Thoracic aorta (tissue), 2 donors: Measurements from ENCODE around the gene PRLH. TPM values are rescaled to one million over a fixed set of nuclear protein-coding genes. Genes with fewer than 3 reads are reported as not detected.

Experiments
- ATAC-seq: fragments of 150-250 bp; one replicate; pipeline ENCODE4 v1.8.0; 2017; ENCODE audit warnings: low read depth; ENCODE audit not compliant: insufficient number of reproducible peaks, low FRiP score
- DNase-seq: peaks from one replicate; pipeline ENCODE4 v3.0.0-alpha.2; 2020; ENCODE audit warnings: low spot score
- H3K27ac ChIP-seq, 2 donors: fragments of 200-600 bp; sonication (generic); 1 replicate in 1 of 2; 2 replicates in 1 of 2; pipeline ENCODE4 v1.5.1; 2016; ENCODE audit warnings: mild to moderate bottlenecking in 2 of 2, moderate library complexity in 2 of 2
- H3K27me3 ChIP-seq: fragments of 200-600 bp; sonication (generic); replicated peaks from 2 replicates; pipeline ENCODE4 v1.6.0; 2016; ENCODE audit warnings: mild to moderate bottlenecking; ENCODE audit not compliant: insufficient read depth
- H3K36me3 ChIP-seq: fragments of 200-600 bp; sonication (generic); one replicate; pipeline ENCODE4 v1.5.1; 2016
- H3K4me1 ChIP-seq, 2 donors: fragments of 200-600 bp; sonication (generic); 1 replicate in 1 of 2; 2 replicates in 1 of 2; pipeline versions ENCODE4 v1.5.1 to v1.6.0; 2016; ENCODE audit warnings: low read depth in 2 of 2, mild to moderate bottlenecking in 1 of 2; ENCODE audit not compliant: control insufficient read depth in 1 of 2
- H3K4me3 ChIP-seq: fragments of 200-600 bp; sonication (generic); 2 replicates; pipeline ENCODE4 v1.5.1; 2016; ENCODE audit warnings: mild to moderate bottlenecking
- H3K9me3 ChIP-seq: fragments of 200-600 bp; sonication (generic); 2 replicates; pipeline ENCODE4 v1.5.1; 2016
- total RNA-seq, 2 donors: library from RNA; depleted of rRNA; stranded (reverse); fragments of >200 nt; gene quantifications; one replicate each; pipeline versions ENCODE4 v1.1.0 to v1.2.3, GENCODE V29; 2016
- TF ChIP-seq, protein P1 (sequence below): fragments of 200-600 bp; sonication (generic); IDR thresholded peaks from one replicate; pipeline ENCODE4 v1.5.1; 2019; ENCODE audit warnings: antibody characterized with exemption

Gene PRLH, protein sequence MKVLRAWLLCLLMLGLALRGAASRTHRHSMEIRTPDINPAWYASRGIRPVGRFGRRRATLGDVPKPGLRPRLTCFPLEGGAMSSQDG
- total RNA-seq = not detected

DNA sequence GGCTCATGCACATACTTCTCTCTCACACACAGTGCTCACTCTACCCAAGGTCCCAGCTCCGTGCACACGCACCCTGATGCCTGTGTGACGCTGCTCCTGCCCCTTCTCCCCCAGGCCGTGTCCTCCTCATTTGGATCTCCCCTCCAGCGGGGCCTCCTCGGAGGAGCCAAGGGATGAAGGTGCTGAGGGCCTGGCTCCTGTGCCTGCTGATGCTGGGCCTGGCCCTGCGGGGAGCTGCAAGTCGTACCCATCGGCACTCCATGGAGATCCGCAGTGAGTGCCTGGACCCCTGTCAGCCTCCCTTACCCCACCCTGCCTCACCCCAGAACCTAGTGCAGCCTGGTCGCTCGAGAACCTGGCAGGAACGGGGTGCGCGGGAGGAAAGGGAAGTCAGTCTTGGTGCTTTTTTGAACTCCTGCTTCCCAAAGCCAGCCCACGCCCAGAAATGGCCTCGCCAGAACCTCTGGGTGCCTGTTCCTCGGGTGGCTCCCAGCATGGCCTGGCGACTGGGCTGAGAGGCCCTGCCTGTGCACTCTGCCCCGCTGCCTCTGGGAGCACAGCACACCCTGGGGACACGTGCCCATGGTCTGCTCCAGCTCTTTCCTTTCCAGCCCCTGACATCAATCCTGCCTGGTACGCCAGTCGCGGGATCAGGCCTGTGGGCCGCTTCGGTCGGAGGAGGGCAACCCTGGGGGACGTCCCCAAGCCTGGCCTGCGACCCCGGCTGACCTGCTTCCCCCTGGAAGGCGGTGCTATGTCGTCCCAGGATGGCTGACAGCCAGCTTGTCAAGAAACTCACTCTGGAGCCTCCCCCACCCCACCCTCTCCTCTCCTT, at the start of gene PRLH:
PRLH (plus strand) TSS at position 174 of the 835 bp plus-strand sequence; CDS start at position 174, 0 bp downstream.
- Histone ChIP-seq H3K27ac (no peak within 1 kb of the TSS), H3K9me3 (no peaks in the 10 kb centered on the region), H3K4me3 (no peak within 1 kb of the TSS), H3K4me1 (peaks cover 0 to 1% of the 10 kb centered on the region in 2 donors), H3K27me3 (no peaks in the 10 kb centered on the region), H3K36me3 (no peaks in the 10 kb centered on the region)
- DNase-seq (no peak), ATAC-seq (no peak)
- TF ChIP-seq, protein P1, sequence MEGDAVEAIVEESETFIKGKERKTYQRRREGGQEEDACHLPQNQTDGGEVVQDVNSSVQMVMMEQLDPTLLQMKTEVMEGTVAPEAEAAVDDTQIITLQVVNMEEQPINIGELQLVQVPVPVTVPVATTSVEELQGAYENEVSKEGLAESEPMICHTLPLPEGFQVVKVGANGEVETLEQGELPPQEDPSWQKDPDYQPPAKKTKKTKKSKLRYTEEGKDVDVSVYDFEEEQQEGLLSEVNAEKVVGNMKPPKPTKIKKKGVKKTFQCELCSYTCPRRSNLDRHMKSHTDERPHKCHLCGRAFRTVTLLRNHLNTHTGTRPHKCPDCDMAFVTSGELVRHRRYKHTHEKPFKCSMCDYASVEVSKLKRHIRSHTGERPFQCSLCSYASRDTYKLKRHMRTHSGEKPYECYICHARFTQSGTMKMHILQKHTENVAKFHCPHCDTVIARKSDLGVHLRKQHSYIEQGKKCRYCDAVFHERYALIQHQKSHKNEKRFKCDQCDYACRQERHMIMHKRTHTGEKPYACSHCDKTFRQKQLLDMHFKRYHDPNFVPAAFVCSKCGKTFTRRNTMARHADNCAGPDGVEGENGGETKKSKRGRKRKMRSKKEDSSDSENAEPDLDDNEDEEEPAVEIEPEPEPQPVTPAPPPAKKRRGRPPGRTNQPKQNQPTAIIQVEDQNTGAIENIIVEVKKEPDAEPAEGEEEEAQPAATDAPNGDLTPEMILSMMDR = no peak

DNA sequence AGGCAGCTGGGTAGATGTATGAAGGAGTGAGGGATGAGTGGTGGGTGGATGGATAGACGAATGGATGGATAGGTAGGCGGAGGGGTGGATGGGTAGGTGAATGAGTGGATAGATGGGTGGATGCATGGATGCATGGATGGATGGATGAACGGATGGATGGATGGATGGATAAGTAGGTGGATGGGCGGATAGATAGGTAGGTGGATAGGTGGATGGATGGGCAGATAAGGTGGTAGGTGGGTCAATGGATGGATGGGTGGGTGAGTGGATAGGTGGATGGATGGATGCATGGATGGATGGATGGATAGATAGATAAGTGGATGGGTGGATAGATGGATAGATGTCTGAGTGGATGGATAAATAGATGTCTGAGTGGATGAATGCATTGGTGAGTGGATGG, 49.2 kb upstream of the PRLH start:
- Histone ChIP-seq H3K9me3 (no peaks in the 10 kb centered on the region), H3K4me3 (no peak overlapping the region), H3K4me1 (no peaks in the 10 kb centered on the region), H3K27ac (no peak overlapping the region), H3K36me3 (no peaks in the 10 kb centered on the region), H3K27me3 (no peaks in the 10 kb centered on the region)
- TF ChIP-seq, protein P1 = no peak
- ATAC-seq = no peak
- no peak for DNase-seq

DNA sequence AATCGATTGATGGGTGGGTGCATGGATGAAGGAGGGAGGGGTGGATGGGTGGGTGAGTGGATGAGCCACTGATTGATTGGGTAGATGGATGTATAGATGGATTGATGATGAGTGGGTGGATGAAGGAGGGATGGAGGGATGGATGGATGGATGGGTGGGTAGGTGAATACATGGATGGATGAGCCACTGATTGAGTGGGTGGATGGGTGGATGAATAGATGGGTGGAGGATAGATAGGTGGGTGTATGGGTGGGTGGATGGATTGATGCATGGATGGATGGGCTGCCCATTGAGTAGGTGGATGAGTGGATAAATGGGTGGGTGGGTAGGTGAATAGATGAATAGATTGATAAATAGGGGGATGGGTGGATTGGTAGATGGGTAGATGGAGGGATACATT, 48.4 kb upstream of the PRLH start:
- TF ChIP-seq, protein P1 = no peak
- no peak for ATAC-seq
- no peak overlapping the region for H3K4me3 ChIP-seq
- H3K36me3 ChIP-seq = no peaks in the 10 kb centered on the region
- no peak overlapping the region for H3K27ac ChIP-seq
- no peaks in the 10 kb centered on the region for H3K4me1 ChIP-seq
- no peak for DNase-seq
- H3K9me3 ChIP-seq = no peaks in the 10 kb centered on the region
- H3K27me3 ChIP-seq = no peaks in the 10 kb centered on the region

DNA sequence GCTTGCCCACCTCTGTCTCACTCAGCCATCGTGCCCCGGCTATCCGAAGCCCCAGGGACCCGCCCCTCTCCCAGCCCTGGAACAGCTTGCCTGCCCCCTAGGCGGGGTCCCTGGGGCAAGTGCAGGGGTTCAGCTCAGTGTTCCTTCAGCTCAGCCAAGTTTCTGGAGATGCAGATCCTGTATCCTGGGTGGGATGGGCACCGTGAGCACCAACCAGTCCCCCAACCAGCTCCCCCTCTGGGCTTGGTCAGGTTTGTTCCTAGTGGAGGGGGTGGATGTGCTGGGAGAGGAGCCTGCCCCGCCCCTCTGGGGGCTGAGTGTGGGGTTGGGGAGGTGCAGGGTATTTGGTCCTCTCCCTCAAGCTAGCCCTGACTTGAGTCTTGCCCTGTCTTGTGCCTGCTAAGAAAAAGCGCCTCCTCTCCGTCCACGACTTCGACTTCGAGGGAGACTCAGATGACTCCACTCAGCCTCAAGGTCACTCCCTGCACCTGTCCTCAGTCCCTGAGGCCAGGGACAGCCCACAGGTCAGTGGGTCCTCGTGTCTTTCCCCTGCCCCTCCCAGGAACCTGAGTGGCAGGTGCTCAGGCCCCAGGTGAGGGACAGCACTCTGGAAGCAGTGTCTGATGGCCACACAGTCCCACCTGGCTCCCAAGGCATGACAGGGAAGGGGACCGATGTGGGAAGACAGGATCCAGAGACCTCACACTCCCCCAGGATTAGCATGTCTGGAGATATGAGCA, 46.7 kb upstream of the PRLH start:
- no peaks in the 10 kb centered on the region for H3K36me3 ChIP-seq
- H3K27me3 ChIP-seq = no peaks in the 10 kb centered on the region
- no peaks in the 10 kb centered on the region for H3K4me1 ChIP-seq
- TF ChIP-seq, protein P1 = no peak
- no peaks in the 10 kb centered on the region for H3K9me3 ChIP-seq
- no peak overlapping the region for H3K4me3 ChIP-seq
- no peak overlapping the region for H3K27ac ChIP-seq
- no peak for DNase-seq
- no peak for ATAC-seq

DNA sequence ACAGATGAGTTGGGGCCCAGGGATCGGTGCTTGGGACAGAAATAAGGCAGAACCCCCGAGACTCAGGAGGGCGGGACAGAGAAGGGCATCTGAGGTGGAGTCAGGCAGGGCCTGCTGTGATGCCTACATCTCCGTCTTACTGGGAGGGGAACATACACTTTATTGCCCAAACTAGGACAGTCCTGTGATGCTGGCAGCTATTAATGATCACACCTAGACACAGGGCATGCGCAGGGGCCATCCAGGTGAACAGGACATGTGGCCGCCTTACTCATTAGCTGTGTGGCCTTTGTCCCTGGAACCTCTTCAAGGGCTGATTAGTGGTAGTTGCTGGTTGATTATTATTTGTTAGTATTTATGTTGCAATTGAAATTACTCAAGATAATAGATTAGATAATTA, 46.1 kb upstream of the PRLH start:
- ATAC-seq (no peak), DNase-seq (no peak)
- TF ChIP-seq, protein P1 = no peak
- H3K4me1 ChIP-seq = no peaks in the 10 kb centered on the region
- no peaks in the 10 kb centered on the region for H3K9me3 ChIP-seq
- no peak overlapping the region for H3K4me3 ChIP-seq
- H3K36me3 ChIP-seq = no peaks in the 10 kb centered on the region
- H3K27me3 ChIP-seq = no peaks in the 10 kb centered on the region
- no peak overlapping the region for H3K27ac ChIP-seq
